Testis (tissue), 3 donors: Measurements from ENCODE around the gene PAIP2B. TPM values are rescaled to one million over a fixed set of nuclear protein-coding genes. Genes with fewer than 3 reads are reported as not detected.
"Not testable (repeated sequence)": the region's sequence is repeated elsewhere in the genome, so short reads cannot be mapped to it uniquely, and the experiment has no call there.

Source experiments
- DNase-seq: peaks from one replicate; pipeline ENCODE4 v3.0.0-alpha.2; 2019
- H3K27ac ChIP-seq, 2 donors: fragments of 200-600 bp; sonication (generic); one replicate each; pipeline ENCODE4 v1.5.1; 2019
- H3K27me3 ChIP-seq: fragments of 200-600 bp; sonication (generic); one replicate; pipeline ENCODE4 v1.5.1; 2019
- H3K36me3 ChIP-seq: fragments of 200-600 bp; sonication (generic); one replicate; pipeline ENCODE4 v1.5.1; 2017; ENCODE audit warnings: low read depth; ENCODE audit errors: missing control alignments
- H3K4me1 ChIP-seq: fragments of 200-600 bp; sonication (generic); one replicate; pipeline ENCODE4 v1.5.1; 2019
- H3K4me3 ChIP-seq, 2 donors: fragments of 200-600 bp; sonication (generic); one replicate each; pipeline ENCODE4 v1.5.1; 2017 to 2019
- H3K9me3 ChIP-seq: fragments of 200-600 bp; sonication (generic); one replicate; pipeline ENCODE4 v1.5.1; 2017
- POLR2A ChIP-seq: fragments of 450-650 bp; IDR thresholded peaks from one replicate; pipeline ENCODE4 v1.6.1; 2017; ENCODE audit warnings: antibody characterized with exemption, mild to moderate bottlenecking, moderate library complexity
- WGBS, 2 donors: methylation state at CpG; one replicate each; pipeline ENCODE4 v1.1.5; 2018; 5-methylcytosine and 5-hydroxymethylcytosine counted together
- intact Hi-C: fragments of 100-400 bp; cut with DNase I; formaldehyde crosslinking; loops from one replicate; pipeline ENCODE4 v1.15.1; 2023; ENCODE audit warnings: low total_unique reads
- polyA plus RNA-seq: library from polyadenylated mRNA; stranded (reverse); fragments of 350-450 nt; fragmentation: Illumina TruSeq; extraction: RNeasy Lipid Tissue Mini Kit (QIAGEN cat#74804); gene quantifications from one replicate; pipeline ENCODE4 v1.2.3, GENCODE V29; 2014; ENCODE audit warnings: low read depth, low replicate concordance; ENCODE audit not compliant: insufficient read depth
- total RNA-seq, 2 donors: library from RNA; depleted of rRNA; stranded (reverse); fragments of >200 nt; gene quantifications; one replicate each; pipeline ENCODE4 v1.2.3, GENCODE V29; 2016
- TF ChIP-seq, protein P1 (sequence below), 3 experiments: fragments of 450-650 bp in 2 of 3; fragments of 200-600 bp in 1 of 3; sonication (generic) in 1 of 3; IDR thresholded peaks; one replicate each; pipeline ENCODE4 v1.5.1; 2016 to 2019; ENCODE audit warnings: antibody characterized with exemption in 3 of 3, mild to moderate bottlenecking in 2 of 3, moderate library complexity in 1 of 3

The PAIP2B gene
- total and polyA plus RNA-seq, 3 donors from 2014 or later = 3.3 to 4.5 (median 3.9) TPM

DNA sequence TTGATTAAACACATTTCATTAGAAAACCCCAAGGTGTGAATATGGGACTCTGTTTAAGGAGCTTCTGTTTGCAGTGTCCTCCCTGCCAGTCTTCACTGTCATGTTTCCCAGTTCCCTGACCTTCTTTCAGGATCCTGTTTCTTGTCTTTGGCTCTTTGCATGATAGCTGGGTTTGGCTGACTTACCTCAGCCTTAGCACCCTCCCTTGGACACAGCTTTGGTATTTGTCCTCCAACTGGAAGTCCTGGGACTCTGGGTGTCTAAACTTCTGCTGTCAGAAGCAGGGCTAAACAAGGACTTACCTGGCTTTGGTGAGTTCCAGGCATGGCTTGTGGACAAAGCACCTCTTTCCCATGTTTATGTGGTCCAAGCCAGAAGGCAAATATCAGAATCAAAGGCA, 11.2 kb upstream of the PAIP2B start:
- H3K4me1 ChIP-seq = no peaks in the 10 kb centered on the region
- DNase-seq = no peak
- H3K4me3 ChIP-seq = no peak overlapping the region
- no peak overlapping the region for H3K27ac ChIP-seq
- TF ChIP-seq POLR2A = no peak
- TF ChIP-seq, protein P1, sequence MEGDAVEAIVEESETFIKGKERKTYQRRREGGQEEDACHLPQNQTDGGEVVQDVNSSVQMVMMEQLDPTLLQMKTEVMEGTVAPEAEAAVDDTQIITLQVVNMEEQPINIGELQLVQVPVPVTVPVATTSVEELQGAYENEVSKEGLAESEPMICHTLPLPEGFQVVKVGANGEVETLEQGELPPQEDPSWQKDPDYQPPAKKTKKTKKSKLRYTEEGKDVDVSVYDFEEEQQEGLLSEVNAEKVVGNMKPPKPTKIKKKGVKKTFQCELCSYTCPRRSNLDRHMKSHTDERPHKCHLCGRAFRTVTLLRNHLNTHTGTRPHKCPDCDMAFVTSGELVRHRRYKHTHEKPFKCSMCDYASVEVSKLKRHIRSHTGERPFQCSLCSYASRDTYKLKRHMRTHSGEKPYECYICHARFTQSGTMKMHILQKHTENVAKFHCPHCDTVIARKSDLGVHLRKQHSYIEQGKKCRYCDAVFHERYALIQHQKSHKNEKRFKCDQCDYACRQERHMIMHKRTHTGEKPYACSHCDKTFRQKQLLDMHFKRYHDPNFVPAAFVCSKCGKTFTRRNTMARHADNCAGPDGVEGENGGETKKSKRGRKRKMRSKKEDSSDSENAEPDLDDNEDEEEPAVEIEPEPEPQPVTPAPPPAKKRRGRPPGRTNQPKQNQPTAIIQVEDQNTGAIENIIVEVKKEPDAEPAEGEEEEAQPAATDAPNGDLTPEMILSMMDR (IDR thresholded peaks at IDR 0.05) = no peak
- no peaks in the 10 kb centered on the region for H3K36me3 ChIP-seq
- intact Hi-C loops = no loop called here
- H3K27me3 ChIP-seq = no peaks in the 10 kb centered on the region
- no peaks in the 10 kb centered on the region for H3K9me3 ChIP-seq

DNA sequence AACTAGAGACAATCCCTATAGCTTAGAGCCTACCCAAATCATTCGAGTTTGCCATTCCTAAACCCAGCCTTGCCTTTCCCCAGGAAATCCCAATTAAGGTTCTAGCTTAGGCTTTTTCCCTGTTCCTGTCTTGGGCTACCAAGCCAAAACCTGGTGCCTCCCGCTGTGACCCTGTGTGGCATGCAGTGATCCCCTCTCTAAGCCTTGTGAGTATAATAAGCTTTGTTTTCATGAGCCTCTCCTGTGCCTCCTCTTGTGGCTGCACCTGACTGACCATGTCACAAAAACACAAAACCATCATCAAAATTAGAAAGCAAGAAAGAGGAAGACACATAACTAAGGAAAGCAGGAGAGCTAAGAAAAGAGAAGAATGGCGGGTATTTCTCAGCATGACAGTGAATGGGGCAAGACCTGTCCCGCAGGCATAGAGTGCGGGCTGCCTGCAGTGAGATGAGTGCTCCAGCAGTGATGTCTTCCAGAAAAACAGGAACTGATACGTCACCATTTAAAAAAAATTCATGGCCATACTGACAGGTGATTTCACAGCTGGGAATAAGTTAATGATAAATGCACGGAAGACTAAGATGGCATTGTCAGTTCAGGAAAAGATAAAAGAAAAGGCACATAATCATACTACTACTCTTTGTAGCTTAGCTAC, 9.2 kb upstream of the PAIP2B start:
- WGBS, 2 donors = 75 to 79% methylated on average over 7 of the region's 7 CpGs
- H3K27me3 ChIP-seq = no peaks in the 10 kb centered on the region
- no peak overlapping the region for H3K27ac ChIP-seq
- TF ChIP-seq, protein P1 (IDR thresholded peaks at IDR 0.05) = no peak
- no peak for TF ChIP-seq POLR2A
- H3K4me3 ChIP-seq = no peak overlapping the region
- H3K4me1 ChIP-seq = no peaks in the 10 kb centered on the region
- no peaks in the 10 kb centered on the region for H3K9me3 ChIP-seq
- H3K36me3 ChIP-seq = no peaks in the 10 kb centered on the region
- DNase-seq = no peak
- intact Hi-C loops = no loop called here

DNA sequence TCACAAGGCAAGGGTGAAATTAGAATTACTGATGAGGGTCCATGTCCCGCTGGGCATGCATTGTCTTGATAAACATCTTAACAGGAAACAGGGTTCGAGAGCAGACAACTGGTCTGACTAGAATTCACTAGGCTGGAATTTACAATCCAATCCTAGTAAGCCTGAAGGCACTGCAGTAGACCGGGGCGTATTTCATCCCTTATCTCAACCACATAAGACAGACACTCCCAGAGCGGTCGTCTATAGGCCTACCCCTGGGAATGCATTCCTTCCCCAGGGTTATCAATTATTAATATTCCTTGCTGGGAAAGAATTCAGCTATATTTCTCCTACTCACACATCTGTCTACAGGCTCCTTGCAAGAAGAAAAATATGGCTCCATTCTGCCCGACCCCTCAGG, 6.2 kb upstream of the PAIP2B start:
- DNase-seq, intact Hi-C loops, H3K4me3 ChIP-seq, H3K27me3 ChIP-seq, H3K36me3 ChIP-seq, H3K4me1 ChIP-seq, H3K27ac ChIP-seq, H3K9me3 ChIP-seq: not testable (repeated sequence)
- 71 to 73% methylated on average over 7 of the region's 7 CpGs for WGBS, 2 donors

DNA sequence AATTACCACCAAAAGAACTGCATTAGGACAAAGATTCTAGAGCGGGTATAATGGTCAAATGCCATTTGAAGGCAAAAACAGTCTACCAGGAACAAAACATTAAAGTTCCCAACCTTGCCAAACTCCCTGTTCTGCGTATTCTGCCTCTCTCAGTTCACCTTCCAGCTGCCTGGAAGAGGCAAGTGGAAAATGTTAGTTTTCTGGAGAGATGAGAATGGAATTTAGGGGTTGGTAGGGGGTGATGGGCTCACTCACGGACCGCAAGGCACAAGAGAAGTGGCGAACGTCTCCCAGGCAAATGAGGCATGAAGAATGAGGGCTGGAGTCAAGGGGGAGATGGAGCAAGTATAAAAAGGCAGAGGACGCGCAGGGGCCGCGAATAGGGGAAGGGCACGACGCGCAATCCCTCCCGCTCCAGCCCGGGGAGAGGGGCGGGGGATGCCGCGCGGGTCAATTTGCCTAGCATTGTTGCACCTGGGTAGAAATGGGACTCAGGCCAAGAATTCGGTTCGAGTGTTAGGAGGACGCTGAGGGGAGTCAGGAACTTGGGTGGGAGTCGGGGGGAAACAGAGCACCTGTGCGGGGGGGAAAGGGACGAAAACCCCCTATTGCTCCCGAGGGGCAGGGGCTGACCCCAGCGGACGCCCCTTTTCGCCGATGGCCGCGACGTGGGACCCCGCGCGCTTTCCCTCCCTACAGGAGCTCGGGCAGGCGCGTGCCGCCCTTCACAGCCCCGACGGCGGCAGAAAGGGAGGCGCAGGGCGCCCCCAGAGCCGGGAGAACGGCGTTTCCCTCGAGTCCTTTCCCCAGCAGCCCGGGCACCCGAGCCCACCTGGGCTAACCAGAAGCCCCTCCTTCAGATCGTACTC, 573 bp downstream of the PAIP2B start:
- intact Hi-C loops = no loop called here
- peak overlapping the region in 1 of 2 donors; percentile 80 for H3K27ac ChIP-seq
- DNase-seq = peak; percentile 37
- WGBS, 2 donors = 1% methylated on average over 45 to 52 of the region's 52 CpGs
- no peak for TF ChIP-seq POLR2A
- TF ChIP-seq, protein P1 (IDR thresholded peaks at IDR 0.05) = no peak
- H3K4me1 ChIP-seq = no peaks in the 10 kb centered on the region
- H3K9me3 ChIP-seq = no peaks in the 10 kb centered on the region
- peak overlapping the region; percentile 75 to 82 for H3K4me3 ChIP-seq
- no peaks in the 10 kb centered on the region for H3K27me3 ChIP-seq
- no peaks in the 10 kb centered on the region for H3K36me3 ChIP-seq

DNA sequence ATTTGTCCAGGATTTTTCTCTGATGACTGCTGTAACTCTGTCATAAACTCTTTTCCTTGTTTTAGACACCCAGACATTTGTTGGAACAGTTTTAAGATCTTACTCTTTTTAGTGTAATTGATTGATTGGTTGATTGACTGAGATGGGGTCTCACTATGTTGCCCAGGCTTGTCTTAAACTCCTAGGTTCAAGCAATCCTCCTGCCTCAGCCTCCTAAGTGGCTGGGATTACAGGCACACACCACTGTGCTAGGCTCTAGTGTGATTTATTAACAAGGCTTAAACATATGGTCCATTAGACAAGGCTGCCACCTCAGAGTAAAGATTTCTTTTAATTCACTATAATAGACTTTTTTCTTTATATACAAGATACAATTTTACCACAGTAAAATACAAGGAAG, 2.0 kb downstream of the PAIP2B start:
- Histone ChIP-seq H3K27ac (no peak overlapping the region), H3K27me3 (no peaks in the 10 kb centered on the region), H3K36me3 (no peaks in the 10 kb centered on the region), H3K4me1 (no peaks in the 10 kb centered on the region), H3K4me3 (no peak overlapping the region), H3K9me3 (no peaks in the 10 kb centered on the region)
- intact Hi-C loops = no loop called here
- no peak for DNase-seq
- TF ChIP-seq, protein P1 (IDR thresholded peaks at IDR 0.05) = no peak
- no peak for TF ChIP-seq POLR2A
